HL-60/S4 treated with retinoic acid at 250 ng/mL for 4 days and 3 days (cell line): ENCODE data around the gene KLHL26.

Source experiments
- in situ Hi-C: fragments of 300-500 bp; cut with MboI; formaldehyde crosslinking; loops from 2 replicates; pipeline ENCODE4 v1.7.0; 2022; ENCODE audit warnings: low sequenced_read_pairs

KLHL26 gene

DNA sequence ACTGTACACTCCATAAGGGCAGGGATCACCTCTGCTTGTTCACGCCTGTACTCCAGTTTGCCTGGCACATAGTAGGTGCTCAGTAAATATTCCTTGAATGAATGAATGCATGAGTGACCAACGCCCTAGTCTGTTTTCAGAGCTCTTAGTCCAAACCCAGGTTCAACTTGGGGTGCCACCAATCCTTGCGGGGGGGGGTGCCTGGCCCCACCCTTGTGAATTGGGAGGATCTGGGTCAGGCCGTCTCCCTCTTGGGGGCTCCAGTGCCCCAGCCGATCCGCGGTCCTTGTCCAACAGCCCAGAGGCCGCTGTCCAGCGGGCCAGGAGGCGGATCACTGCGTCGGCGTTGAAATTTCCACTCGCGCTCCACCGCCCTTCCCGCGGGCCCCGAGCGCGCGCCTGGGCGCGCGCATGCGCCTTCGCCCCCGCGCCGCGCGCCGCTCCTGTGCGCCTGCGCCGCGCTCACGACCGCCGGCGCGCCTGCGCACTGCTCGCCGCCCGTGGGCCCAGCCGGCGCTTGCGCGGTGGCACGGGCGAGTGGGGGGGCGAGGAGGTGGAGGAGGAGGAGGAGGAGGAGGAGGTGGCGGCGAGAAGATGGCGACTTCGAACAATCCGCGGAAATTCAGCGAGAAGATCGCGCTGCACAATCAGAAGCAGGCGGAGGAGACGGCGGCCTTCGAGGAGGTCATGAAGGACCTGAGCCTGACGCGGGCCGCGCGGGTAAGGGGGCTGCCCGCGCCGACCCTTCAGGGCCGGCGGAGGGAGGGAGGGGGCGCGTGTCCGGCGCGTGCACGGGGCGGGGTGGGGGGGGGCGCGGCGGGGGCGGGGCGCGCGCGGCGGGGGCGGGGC lies 46.5 kb downstream of the KLHL26 start, which contains the start of gene CRTC1:
TSS of gene CRTC1 (plus strand) at position 572 of the 849 bp plus-strand sequence. CDS start at position 595, 23 bp downstream.
- in situ Hi-C loops = no loop called here

- in situ Hi-C loops = no loop called here
These were observed 47.3 kb downstream of the KLHL26 start for GRCh38 chr19:18683958-18684641.

- in situ Hi-C loops = no loop called here
These were observed 47.8 kb downstream of the KLHL26 start for GRCh38 chr19:18684642-18684993.

DNA sequence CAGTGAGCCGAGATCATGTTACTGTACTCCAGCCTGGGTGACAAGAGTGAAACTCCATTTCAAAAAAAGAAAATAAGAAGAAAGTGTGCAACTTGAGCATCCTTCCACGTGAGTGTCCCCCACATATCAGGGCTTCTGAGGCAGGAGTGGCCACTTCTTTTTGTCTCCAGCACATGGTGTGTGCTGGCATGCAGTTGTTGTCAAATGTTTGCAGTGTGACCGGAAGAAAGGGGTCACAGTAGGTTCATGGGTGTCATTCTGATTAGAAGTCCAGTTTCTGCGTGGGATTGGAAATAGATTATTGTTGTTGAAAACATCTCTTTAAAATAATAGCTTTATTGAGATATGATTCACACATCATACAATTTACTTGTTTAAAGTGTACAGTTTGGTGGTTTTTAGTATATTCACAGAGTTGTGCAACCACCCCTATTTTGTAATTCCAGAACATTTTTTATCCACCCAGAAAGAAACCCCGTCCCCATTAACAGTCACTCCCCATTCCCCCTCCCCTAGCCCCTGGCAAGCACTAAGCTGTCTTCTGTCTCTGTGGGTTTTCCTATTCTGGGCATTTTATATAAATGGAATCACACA lies 48.9 kb downstream of the KLHL26 start:
- in situ Hi-C loops = no loop called here

- in situ Hi-C loops = no loop called here
These were observed 51.1 kb downstream of the KLHL26 start for GRCh38 chr19:18687740-18688465.

- in situ Hi-C loops = no loop called here
These were observed 59.2 kb downstream of the KLHL26 start for GRCh38 chr19:18696023-18696422.

DNA sequence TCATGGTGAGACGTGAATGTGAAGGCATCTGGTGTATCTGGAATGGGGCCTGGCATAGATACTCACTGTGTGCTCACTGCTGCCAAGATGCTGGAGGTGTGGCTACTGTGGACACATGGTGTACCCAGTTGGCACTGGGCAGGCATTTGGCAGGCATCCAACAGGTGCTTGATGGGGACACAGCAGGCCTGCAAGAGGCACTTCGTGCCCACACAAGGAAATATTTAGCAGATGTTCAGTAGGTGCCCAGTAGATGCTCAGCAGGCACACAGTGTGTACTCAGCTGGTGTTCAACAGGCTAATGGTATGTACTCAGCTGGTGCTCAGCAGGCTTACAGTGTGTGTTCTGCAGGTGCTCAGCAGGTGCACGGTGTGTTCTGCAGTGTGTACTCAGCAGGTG lies 60.9 kb downstream of the KLHL26 start:
- in situ Hi-C loops = no loop called here

GRCh38 chr19:18698321-18699167 lies 61.7 kb downstream of the KLHL26 start:
- in situ Hi-C loops = no loop called here

DNA sequence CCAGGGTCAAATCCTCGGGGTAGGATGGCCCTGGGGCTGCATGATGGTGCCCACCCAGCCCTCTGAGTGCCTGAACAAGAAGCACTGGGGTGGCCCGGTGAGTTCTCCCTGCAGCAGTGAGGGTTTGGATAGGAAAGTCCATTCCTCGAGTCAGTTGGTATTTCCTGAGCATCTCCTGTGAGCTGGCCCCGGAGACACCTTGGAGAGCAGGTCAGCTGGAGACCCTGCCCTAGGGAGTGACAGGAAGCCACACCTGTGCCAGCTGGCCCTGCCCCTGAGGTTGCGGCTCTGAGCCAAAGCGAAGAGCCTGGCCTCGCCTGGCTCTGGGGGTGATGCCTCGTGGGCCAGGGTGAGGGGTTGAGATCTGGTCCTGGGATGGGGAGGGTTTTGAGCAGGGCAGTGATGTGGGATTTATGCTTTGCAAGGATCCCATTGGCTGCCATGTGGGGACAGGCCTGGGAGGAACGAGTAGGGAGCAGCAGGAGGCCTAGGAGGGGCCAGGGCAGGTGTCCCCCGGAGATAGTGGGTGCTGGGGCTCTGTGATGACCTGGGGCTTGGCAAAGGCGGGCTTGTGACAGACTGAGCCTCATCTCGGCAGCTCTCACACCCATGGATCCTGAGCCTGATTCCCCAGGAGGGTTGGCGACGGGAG lies 62.7 kb downstream of the KLHL26 start:
- in situ Hi-C loops = no loop called here

GRCh38 chr19:18700501-18701249 lies 63.8 kb downstream of the KLHL26 start:
- in situ Hi-C loops = no loop called here

GRCh38 chr19:18701250-18701608 lies 64.4 kb downstream of the KLHL26 start:
- in situ Hi-C loops = no loop called here

- in situ Hi-C loops = no loop called here
These were observed 67.2 kb downstream of the KLHL26 start for GRCh38 chr19:18704054-18704453.

GRCh38 chr19:18704971-18705370 lies 68.1 kb downstream of the KLHL26 start:
- in situ Hi-C loops = no loop called here

DNA sequence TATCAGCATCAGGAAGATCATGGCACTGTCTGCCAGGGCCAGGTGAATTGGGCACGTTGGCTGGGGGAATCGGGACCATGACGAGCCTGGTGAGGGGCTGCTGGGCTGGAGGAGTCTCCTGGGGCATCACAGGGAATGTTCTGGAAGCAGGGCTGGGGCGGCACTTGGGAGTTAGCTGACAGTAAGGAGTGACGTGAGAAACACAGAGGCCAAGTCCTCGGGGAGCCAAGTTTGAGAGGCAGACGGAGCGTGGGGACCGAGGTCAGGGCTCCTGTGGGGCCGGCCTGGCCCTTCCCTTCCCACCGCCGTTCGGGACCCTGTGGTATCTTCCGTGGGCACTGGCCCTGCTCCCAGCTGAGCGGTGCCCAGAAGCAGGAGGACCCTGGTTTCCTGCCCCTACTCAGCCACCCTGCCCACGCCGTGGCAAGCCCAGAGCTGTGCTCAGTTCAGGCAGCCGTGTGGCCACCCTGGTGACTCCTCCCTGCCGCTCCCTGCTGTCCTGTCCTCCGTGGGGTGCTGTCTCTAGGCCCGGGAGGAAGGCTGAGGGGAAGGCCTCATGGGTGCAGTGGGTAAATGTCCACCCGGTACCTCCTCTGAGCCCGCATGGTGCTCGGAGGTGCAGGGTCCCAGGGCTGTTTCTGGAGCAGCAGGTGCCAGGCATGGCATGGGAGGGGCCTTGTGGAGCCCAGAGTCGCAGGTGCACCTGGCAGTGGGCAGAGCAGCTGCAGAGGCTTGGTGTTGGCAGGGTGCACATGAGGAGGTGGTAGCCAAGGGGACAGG lies 71.8 kb downstream of the KLHL26 start:
- in situ Hi-C loops = no loop called here

DNA sequence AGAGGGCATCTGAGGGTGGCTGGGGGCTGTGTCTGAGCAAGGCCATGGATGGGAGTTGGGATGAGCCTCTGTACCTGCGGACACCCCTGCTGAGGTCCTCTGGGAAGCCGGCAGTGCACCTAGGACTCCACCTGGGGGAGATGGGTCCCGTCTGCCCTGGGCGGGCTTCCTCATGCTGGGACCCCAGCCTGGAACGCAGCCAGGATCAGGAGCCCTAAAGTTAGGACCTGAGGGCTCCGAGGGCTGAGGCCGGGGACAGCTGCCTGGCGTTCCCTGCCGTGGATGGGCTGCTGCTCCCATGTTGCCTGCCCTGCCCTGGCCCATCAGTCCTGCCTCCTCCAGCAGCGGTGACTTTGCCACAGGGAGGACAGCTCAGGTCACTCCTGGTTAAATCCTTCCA lies 72.7 kb downstream of the KLHL26 start:
- in situ Hi-C loops = no loop called here

DNA sequence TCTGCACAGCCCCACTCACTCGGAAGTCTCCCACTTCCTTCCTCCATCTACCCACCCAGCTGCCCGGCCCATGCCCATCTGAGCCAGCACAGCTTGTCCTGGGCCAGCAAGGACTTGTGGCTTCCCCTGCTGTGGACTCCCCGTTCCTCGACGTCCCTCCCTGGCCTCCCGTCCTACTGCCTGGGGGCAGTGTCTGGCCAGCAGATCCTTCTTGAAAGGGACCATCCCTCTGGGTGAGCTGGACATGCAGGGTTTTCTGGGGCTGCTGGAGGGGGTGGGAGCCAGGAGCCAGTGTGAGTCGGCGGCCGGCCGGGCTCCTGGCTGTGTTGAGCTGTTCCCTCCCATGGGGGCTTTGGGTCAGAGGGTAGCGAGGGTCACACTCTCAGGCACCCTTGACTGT lies 73.4 kb downstream of the KLHL26 start:
- in situ Hi-C loops = no loop called here

- in situ Hi-C loops = no loop called here
These were observed 74.3 kb downstream of the KLHL26 start for GRCh38 chr19:18710996-18711751.

DNA sequence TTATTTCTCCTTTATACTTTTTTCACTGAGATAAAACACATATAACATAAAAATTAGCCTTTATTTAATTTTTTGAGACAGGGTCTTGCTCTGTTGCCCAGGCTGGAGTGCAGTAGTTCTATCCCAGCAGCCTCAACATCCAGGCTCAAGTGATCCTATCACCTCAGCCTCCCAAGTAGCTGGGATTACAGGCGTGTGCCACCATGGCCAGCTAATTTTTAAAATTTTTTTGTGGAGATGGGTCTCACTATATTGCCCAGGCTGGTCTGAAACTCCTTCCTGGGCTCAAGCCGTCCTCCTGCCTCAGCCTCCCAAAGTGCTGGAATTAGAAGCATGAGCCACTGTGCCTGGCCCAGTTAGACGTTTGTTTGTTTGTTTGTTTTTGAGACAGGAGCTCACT lies 75.1 kb downstream of the KLHL26 start:
- in situ Hi-C loops = no loop called here
